GM03348 (cell line): ENCODE measurements around the gene GJB3.
"Not testable (repeated sequence)": the region's sequence is repeated elsewhere in the genome, so short reads cannot be mapped to it uniquely, and the experiment has no call there.

Experiments used
- DNase-seq: peaks from one replicate; pipeline ENCODE4 v3.0.0; 2012; ENCODE audit warnings: low spot score

GJB3 gene

GRCh38 chr1:34786521-34787325, 5.7 kb downstream of the GJB3 start:
- peak; percentile 91 for DNase-seq

- DNase-seq = no peak
Observed at GRCh38 chr1:34787461-34788420, 6.7 kb downstream of the GJB3 start.

GRCh38 chr1:34790985-34791384, 10.0 kb downstream of the GJB3 start:
- no peak for DNase-seq

- no peak for DNase-seq
Observed at GRCh38 chr1:34792424-34792823, 11.4 kb downstream of the GJB3 start.

GRCh38 chr1:34792868-34793727, 12.1 kb downstream of the GJB3 start, which contains the start of gene GJA4:
Gene GJA4, plus strand, starts transcription at chr1:34792999. Its CDS starts 1,215 bp downstream, at chr1:34794214.
- DNase-seq = no peak

GRCh38 chr1:34794001-34794789, 13.2 kb downstream of the GJB3 start:
- no peak for DNase-seq

- no peak for DNase-seq
Observed at GRCh38 chr1:34794790-34795180, 13.8 kb downstream of the GJB3 start.

- DNase-seq = no peak
Observed at GRCh38 chr1:34795916-34796315, 14.9 kb downstream of the GJB3 start.

GRCh38 chr1:34796990-34797389, 16.0 kb downstream of the GJB3 start:
- no peak for DNase-seq

- no peak for DNase-seq
Observed at GRCh38 chr1:34800214-34800613, 19.2 kb downstream of the GJB3 start.

- DNase-seq = no peak
Observed at GRCh38 chr1:34803770-34804169, 22.8 kb downstream of the GJB3 start.

GRCh38 chr1:34806396-34806795, 25.4 kb downstream of the GJB3 start:
- DNase-seq = peak; percentile 72

- no peak for DNase-seq
Observed at GRCh38 chr1:34808051-34808810, 27.2 kb downstream of the GJB3 start.

- not testable (repeated sequence) for DNase-seq
Observed at GRCh38 chr1:34810781-34811180, 29.8 kb downstream of the GJB3 start.

GRCh38 chr1:34816332-34816731, 35.3 kb downstream of the GJB3 start:
- DNase-seq = no peak

- no peak for DNase-seq
Observed at GRCh38 chr1:34816778-34817177, 35.8 kb downstream of the GJB3 start.

- not testable (repeated sequence) for DNase-seq
Observed at GRCh38 chr1:34818862-34819261, 37.8 kb downstream of the GJB3 start.

- DNase-seq = no peak
Observed at GRCh38 chr1:34822202-34822601, 41.2 kb downstream of the GJB3 start.

GRCh38 chr1:34824817-34825454, 43.9 kb downstream of the GJB3 start:
- DNase-seq = no peak
